GM12878 (cell line): ENCODE data around the gene TAS1R2. TPM values are rescaled to one million over a fixed set of nuclear protein-coding genes. Genes with fewer than 3 reads are reported as not detected.

Source experiments
- CHD2 ChIP-seq: IDR thresholded peaks from 2 replicates; pipeline ENCODE4 v1.6.1; 2011; ENCODE audit warnings: low read depth, low read length, improper control_type of control experiment, borderline replicate concordance
- EED ChIP-seq: sonication (generic); IDR thresholded peaks from 2 replicates; pipeline ENCODE4 v1.6.1; 2016; ENCODE audit warnings: antibody characterized with exemption, low read depth
- ETV6 ChIP-seq, 2 experiments: fragments of 450-650 bp in 1 of 2; IDR thresholded peaks in 1 of 2; conservative IDR thresholded peaks in 1 of 2; 2 replicates each; pipeline ENCODE4 v1.6.1; 2014; ENCODE audit warnings: antibody characterized with exemption in 1 of 2, borderline replicate concordance in 1 of 2, low read depth in 1 of 2, mild to moderate bottlenecking in 1 of 2, moderate library complexity in 1 of 2
- HDGF ChIP-seq: fragments of 450-650 bp; IDR thresholded peaks from 2 replicates; pipeline ENCODE4 v1.6.1; 2016; ENCODE audit warnings: antibody characterized with exemption
- RFX5 ChIP-seq: IDR thresholded peaks from 2 replicates; pipeline ENCODE4 v1.6.1; 2011; ENCODE audit warnings: low read depth, low read length, improper control_type of control experiment
- RUNX3 ChIP-seq: IDR thresholded peaks from 2 replicates; pipeline ENCODE4 v1.6.1; 2012; ENCODE audit warnings: low read length, inconsistent platforms
- SIX5 ChIP-seq: IDR thresholded peaks from 2 replicates; pipeline ENCODE4 v1.6.1; 2011; ENCODE audit warnings: mild to moderate bottlenecking, low read depth, low read length, moderate library complexity; ENCODE audit not compliant: severe bottlenecking
- SP1 ChIP-seq: IDR thresholded peaks from one replicate; pipeline ENCODE4 v1.6.1; 2011; ENCODE audit warnings: low read depth, low read length
- TCF12 ChIP-seq: IDR thresholded peaks from 2 replicates; pipeline ENCODE4 v1.6.1; 2011; ENCODE audit warnings: low read depth, mild to moderate bottlenecking, low read length
- TCF3 ChIP-seq: IDR thresholded peaks from 2 replicates; pipeline ENCODE4 v1.6.1; 2012; ENCODE audit warnings: low read depth, mild to moderate bottlenecking, low read length, borderline replicate concordance; ENCODE audit not compliant: insufficient read depth
- polyA plus RNA-seq, 11 experiments: library from polyadenylated mRNA; depleted of rRNA in 4 of 11; unstranded in 6 of 11; stranded (reverse) in 5 of 11; fragments of >200 nt; fragmentation: Nextera tagmentation in 4 of 11; fragmentation: Illumina TruSeq in 1 of 11; extraction: Ambion mirVana in 4 of 11; extraction: Trizol in 1 of 11; gene quantifications; 1 replicate in 1 of 11; 2 replicates in 10 of 11; pipeline versions ENCODE4 v1.2.1 to v1.2.3, GENCODE V29; 2011 to 2016; ENCODE audit warnings: inconsistent platforms in 2 of 11, missing spikeins in 2 of 11, low read depth in 1 of 11
- total RNA-seq, 4 experiments: library from RNA; depleted of rRNA in 3 of 4; stranded (reverse); fragments of >200 nt in 3 of 4; fragmentation: Illumina TruSeq in 1 of 4; extraction: Trizol in 1 of 4; gene quantifications; 2 replicates each; pipeline versions ENCODE4 v1.2.1 to v1.2.3, GENCODE V29; 2013 to 2021
- TF ChIP-seq, protein P1 (sequence below): IDR thresholded peaks from 2 replicates; pipeline ENCODE4 v1.6.1; 2012; ENCODE audit warnings: mild to moderate bottlenecking, low read depth, low read length
- TF ChIP-seq, protein P2 (sequence below): fragments of 450-650 bp; IDR thresholded peaks from 2 replicates; pipeline ENCODE4 v1.6.1; 2017; ENCODE audit warnings: antibody characterized with exemption, mild to moderate bottlenecking, moderate library complexity
- TF ChIP-seq, protein P3 (sequence below): fragments of 450-650 bp; IDR thresholded peaks from 2 replicates; pipeline ENCODE4 v1.6.1; 2017; ENCODE audit warnings: borderline replicate concordance
- TF ChIP-seq, protein P4 (sequence below): fragments of 450-650 bp; IDR thresholded peaks from 2 replicates; pipeline ENCODE4 v1.6.1; 2014; ENCODE audit warnings: mild to moderate bottlenecking
- TF ChIP-seq, protein P5 (sequence below): IDR thresholded peaks from 2 replicates; pipeline ENCODE4 v1.6.1; 2012; ENCODE audit warnings: low read depth, low read length, improper control_type of control experiment
- TF ChIP-seq, protein P6 (sequence below): fragments of 450-650 bp; IDR thresholded peaks from 2 replicates; pipeline ENCODE4 v1.6.1; 2017; ENCODE audit warnings: mild to moderate bottlenecking, low read depth, inconsistent platforms; ENCODE audit not compliant: poor library complexity, severe bottlenecking

The TAS1R2 gene
- total and polyA plus RNA-seq, 10 of the 15 experiments (the other 5 are each of a cell fraction or from before 2014, with no cell fraction given), result not detected

DNA sequence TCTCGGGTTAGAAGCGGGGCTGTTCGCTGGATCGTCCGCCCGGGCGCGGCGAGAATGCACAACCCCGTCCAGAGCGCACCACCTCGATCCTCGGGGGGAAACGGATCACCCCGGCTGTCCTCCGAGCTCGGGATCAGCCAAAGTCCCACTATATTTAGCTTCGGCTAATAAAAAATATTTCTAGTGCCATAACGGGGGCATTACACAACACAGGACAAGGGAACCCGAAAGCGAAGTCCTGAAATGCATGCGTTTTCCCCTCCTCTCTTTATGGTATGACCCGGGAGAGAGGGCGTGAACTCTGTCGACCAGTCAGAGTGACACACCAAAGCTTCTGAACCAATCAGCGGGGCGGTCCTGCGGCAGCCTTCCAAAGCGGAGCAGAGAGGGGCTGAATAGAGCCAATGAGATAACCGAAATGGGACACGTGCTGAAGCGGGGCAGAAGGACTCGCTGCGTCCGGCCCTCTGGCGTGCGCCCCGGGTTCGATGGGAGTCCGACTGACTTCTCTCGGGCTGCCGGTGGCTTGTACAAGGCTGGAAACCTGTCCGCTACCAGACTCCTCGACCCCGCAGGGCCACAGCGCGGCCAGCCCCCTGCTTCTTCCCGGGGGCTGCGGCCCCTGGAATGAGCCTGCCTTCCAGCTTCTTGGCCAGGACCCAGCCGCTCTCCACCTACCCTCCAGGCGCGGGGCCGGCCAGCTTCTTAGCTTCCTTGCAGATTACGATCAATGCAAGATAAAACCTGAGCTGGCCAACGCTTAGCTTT, 43.2 kb upstream of the TAS1R2 start, which contains the start of gene ALDH4A1 (continued):
- TF ChIP-seq, protein P1, sequence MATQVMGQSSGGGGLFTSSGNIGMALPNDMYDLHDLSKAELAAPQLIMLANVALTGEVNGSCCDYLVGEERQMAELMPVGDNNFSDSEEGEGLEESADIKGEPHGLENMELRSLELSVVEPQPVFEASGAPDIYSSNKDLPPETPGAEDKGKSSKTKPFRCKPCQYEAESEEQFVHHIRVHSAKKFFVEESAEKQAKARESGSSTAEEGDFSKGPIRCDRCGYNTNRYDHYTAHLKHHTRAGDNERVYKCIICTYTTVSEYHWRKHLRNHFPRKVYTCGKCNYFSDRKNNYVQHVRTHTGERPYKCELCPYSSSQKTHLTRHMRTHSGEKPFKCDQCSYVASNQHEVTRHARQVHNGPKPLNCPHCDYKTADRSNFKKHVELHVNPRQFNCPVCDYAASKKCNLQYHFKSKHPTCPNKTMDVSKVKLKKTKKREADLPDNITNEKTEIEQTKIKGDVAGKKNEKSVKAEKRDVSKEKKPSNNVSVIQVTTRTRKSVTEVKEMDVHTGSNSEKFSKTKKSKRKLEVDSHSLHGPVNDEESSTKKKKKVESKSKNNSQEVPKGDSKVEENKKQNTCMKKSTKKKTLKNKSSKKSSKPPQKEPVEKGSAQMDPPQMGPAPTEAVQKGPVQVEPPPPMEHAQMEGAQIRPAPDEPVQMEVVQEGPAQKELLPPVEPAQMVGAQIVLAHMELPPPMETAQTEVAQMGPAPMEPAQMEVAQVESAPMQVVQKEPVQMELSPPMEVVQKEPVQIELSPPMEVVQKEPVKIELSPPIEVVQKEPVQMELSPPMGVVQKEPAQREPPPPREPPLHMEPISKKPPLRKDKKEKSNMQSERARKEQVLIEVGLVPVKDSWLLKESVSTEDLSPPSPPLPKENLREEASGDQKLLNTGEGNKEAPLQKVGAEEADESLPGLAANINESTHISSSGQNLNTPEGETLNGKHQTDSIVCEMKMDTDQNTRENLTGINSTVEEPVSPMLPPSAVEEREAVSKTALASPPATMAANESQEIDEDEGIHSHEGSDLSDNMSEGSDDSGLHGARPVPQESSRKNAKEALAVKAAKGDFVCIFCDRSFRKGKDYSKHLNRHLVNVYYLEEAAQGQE, result no peak
- TF ChIP-seq TCF12 (0 out of 2 replicates have a peak, but pooled peaks have one; percentile 17), HDGF (peak; percentile 42; the same call in 1 of the 2 replicates), TCF3 (no peak), ETV6 (conservative IDR thresholded peaks at IDR 0.05 in 1 of 2, IDR thresholded peaks at IDR 0.05 in 1 of 2; ENCODE audit: borderline replicate concordance in 1 of 2, low read depth in 1 of 2) (no peak), SIX5 (peak; percentile 52), CHD2 (peak; percentile 51; the same call in 1 of the 2 replicates), EED (no peak), SP1 (peak; percentile 89), RFX5 (peak; percentile 85), RUNX3 (peak; percentile 35)
- TF ChIP-seq, protein P2, sequence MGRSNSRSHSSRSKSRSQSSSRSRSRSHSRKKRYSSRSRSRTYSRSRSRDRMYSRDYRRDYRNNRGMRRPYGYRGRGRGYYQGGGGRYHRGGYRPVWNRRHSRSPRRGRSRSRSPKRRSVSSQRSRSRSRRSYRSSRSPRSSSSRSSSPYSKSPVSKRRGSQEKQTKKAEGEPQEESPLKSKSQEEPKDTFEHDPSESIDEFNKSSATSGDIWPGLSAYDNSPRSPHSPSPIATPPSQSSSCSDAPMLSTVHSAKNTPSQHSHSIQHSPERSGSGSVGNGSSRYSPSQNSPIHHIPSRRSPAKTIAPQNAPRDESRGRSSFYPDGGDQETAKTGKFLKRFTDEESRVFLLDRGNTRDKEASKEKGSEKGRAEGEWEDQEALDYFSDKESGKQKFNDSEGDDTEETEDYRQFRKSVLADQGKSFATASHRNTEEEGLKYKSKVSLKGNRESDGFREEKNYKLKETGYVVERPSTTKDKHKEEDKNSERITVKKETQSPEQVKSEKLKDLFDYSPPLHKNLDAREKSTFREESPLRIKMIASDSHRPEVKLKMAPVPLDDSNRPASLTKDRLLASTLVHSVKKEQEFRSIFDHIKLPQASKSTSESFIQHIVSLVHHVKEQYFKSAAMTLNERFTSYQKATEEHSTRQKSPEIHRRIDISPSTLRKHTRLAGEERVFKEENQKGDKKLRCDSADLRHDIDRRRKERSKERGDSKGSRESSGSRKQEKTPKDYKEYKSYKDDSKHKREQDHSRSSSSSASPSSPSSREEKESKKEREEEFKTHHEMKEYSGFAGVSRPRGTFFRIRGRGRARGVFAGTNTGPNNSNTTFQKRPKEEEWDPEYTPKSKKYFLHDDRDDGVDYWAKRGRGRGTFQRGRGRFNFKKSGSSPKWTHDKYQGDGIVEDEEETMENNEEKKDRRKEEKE, result peak; percentile 98
- TF ChIP-seq, protein P3, sequence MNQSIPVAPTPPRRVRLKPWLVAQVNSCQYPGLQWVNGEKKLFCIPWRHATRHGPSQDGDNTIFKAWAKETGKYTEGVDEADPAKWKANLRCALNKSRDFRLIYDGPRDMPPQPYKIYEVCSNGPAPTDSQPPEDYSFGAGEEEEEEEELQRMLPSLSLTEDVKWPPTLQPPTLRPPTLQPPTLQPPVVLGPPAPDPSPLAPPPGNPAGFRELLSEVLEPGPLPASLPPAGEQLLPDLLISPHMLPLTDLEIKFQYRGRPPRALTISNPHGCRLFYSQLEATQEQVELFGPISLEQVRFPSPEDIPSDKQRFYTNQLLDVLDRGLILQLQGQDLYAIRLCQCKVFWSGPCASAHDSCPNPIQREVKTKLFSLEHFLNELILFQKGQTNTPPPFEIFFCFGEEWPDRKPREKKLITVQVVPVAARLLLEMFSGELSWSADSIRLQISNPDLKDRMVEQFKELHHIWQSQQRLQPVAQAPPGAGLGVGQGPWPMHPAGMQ, result no peak
- TF ChIP-seq, protein P4, sequence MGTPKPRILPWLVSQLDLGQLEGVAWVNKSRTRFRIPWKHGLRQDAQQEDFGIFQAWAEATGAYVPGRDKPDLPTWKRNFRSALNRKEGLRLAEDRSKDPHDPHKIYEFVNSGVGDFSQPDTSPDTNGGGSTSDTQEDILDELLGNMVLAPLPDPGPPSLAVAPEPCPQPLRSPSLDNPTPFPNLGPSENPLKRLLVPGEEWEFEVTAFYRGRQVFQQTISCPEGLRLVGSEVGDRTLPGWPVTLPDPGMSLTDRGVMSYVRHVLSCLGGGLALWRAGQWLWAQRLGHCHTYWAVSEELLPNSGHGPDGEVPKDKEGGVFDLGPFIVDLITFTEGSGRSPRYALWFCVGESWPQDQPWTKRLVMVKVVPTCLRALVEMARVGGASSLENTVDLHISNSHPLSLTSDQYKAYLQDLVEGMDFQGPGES, result peak; percentile 58
- TF ChIP-seq, protein P5, sequence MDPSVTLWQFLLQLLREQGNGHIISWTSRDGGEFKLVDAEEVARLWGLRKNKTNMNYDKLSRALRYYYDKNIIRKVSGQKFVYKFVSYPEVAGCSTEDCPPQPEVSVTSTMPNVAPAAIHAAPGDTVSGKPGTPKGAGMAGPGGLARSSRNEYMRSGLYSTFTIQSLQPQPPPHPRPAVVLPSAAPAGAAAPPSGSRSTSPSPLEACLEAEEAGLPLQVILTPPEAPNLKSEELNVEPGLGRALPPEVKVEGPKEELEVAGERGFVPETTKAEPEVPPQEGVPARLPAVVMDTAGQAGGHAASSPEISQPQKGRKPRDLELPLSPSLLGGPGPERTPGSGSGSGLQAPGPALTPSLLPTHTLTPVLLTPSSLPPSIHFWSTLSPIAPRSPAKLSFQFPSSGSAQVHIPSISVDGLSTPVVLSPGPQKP, result 0 out of 2 replicates have a peak, but pooled peaks have one; percentile 32
- TF ChIP-seq, protein P6, sequence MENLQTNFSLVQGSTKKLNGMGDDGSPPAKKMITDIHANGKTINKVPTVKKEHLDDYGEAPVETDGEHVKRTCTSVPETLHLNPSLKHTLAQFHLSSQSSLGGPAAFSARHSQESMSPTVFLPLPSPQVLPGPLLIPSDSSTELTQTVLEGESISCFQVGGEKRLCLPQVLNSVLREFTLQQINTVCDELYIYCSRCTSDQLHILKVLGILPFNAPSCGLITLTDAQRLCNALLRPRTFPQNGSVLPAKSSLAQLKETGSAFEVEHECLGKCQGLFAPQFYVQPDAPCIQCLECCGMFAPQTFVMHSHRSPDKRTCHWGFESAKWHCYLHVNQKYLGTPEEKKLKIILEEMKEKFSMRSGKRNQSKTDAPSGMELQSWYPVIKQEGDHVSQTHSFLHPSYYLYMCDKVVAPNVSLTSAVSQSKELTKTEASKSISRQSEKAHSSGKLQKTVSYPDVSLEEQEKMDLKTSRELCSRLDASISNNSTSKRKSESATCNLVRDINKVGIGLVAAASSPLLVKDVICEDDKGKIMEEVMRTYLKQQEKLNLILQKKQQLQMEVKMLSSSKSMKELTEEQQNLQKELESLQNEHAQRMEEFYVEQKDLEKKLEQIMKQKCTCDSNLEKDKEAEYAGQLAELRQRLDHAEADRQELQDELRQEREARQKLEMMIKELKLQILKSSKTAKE, result peak; percentile 99
